Measurements from ENCODE around the gene ARHGAP44.

The ARHGAP44 gene

DNA sequence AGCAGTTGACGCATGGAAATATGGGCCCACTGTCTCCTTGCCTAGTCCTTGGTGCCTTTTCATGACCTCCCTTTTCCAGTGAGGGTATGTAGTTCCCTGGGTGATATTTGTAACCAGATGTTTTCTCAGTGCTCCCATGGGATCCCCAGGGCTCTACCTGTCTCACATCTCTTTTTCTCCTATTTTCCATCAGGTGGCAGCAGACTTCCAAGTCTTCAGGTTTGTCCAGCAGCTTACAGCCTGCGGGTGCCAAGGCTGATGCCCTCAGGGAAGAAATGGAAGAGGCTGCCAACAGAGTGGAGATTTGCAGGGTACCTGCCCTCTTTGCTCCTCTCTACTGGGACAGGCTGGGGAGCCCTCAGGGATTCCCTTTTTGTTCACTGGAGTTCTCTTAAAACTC lies 139.4 kb downstream of the ARHGAP44 start:
- POLR2A ChIA-PET (ENCODE audit: low non-redundant PET), result no interaction called here
- H3K27ac ChIP-seq, result no peak overlapping the region
- DNase-seq (ENCODE audit: low spot score), result no peak
- TF ChIP-seq, protein P1, sequence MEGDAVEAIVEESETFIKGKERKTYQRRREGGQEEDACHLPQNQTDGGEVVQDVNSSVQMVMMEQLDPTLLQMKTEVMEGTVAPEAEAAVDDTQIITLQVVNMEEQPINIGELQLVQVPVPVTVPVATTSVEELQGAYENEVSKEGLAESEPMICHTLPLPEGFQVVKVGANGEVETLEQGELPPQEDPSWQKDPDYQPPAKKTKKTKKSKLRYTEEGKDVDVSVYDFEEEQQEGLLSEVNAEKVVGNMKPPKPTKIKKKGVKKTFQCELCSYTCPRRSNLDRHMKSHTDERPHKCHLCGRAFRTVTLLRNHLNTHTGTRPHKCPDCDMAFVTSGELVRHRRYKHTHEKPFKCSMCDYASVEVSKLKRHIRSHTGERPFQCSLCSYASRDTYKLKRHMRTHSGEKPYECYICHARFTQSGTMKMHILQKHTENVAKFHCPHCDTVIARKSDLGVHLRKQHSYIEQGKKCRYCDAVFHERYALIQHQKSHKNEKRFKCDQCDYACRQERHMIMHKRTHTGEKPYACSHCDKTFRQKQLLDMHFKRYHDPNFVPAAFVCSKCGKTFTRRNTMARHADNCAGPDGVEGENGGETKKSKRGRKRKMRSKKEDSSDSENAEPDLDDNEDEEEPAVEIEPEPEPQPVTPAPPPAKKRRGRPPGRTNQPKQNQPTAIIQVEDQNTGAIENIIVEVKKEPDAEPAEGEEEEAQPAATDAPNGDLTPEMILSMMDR (conservative IDR thresholded peaks at IDR 0.05; ENCODE audit: low read depth), result no peak; the same call in 1 of the 2 replicates
- CTCF ChIA-PET, result interaction anchor here (0.6 to 0.9 kb wide), 5 partner anchors 70 to 504 kb away, joined by 3 to 7 read pairs (median 3); no protein-coding TSS in a partner anchor

DNA sequence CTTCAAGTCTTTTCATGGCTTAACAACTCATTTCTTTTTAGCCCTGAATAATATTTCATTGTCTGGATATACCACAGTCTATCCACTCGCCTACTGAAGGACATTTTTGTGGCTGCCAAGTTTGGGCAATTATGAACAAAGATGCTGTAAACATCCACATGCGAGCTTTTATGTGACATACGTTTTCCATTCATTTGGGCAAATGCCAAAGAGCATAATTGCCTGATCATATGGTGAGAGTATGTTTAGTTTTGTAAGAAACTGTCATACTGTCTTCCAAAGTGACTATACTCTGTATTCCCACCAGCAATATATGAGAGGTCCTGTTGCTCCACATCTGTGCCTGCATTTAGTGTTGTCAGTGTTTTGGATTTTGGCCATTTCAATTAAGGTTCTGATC lies 147.2 kb downstream of the ARHGAP44 start:
- CTCF ChIA-PET, result no interaction called here

DNA sequence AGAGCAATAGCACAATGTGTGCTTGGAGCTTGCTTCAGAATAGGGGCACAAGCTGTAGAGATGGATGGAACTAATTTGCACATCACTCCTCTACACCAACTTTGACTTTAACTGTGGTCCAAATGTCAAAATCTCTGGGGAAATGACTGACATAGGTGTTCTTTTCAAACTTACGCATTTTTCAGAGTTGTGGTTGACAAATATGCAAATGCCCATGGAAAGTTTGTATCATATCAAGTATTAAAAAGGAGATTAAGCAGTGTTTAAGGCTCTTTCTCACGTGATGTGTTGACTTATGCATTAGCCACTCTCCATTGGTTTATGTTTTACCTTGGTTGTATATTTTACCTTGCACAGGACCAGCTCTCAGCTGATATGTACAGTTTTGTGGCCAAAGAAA lies 151.4 kb downstream of the ARHGAP44 start:
- DNase-seq (ENCODE audit: low spot score), result no peak
- no peak overlapping the region for H3K27ac ChIP-seq
- ChIA-PET POLR2A (ENCODE audit: low non-redundant PET) (no interaction called here), CTCF (no interaction called here)
- TF ChIP-seq, protein P1 (conservative IDR thresholded peaks at IDR 0.05; ENCODE audit: low read depth), result no peak

More for the DNA sequence above, 147.2 kb downstream of the ARHGAP44 start:
- no peak for DNase-seq (ENCODE audit: low spot score)
- H3K27ac ChIP-seq, result no peak overlapping the region
- TF ChIP-seq, protein P1 (conservative IDR thresholded peaks at IDR 0.05; ENCODE audit: low read depth), result no peak
- POLR2A ChIA-PET (ENCODE audit: low non-redundant PET), result no interaction called here

DNA sequence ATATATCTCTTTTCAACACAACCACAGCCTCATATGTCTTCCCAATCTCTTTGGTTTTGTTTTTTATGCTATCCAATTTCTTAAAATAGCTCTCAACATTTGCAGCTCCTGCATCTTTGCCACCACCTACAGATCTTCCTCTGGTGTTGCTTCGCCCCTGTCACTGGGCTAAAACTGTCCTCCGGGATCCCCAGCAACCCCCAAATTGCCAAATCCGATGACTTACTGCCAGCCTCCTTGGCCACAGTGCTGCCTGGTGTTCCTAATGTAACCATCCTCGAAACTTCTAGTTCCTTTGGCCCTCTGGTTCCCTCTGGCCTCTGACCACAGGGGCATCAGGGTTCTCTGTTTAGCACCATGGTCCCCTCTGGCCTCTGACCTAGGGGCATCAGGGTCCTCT lies 157.7 kb downstream of the ARHGAP44 start:
- no peak for DNase-seq (ENCODE audit: low spot score)
- TF ChIP-seq, protein P1 (conservative IDR thresholded peaks at IDR 0.05; ENCODE audit: low read depth), result no peak
- CTCF ChIA-PET, result interaction anchor here (0.7 kb wide), 1 partner anchor 1192 kb away, joined by 3 read pairs; no protein-coding TSS in a partner anchor
- H3K27ac ChIP-seq, result no peak overlapping the region
- POLR2A ChIA-PET (ENCODE audit: low non-redundant PET), result no interaction called here

DNA sequence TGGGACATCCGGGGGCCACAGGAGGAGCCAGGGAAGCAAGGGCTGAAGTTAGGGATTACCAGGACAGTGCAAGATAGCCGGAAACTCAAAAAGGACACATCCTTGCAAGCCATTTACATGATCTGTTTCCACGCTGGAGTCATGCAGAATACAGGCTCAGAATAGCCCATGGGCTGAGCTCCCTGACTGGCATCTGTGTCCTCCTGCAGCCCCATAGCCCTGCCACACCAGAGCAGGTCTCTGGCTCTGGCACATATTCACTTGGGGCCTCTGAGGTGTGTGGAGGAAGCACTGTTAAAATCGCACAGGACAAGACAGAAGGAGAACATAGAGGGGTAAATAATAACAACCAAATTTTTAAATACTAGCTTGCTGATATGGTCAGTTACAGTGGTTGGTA lies 162.7 kb downstream of the ARHGAP44 start:
- no peak overlapping the region for H3K27ac ChIP-seq
- TF ChIP-seq, protein P1 (conservative IDR thresholded peaks at IDR 0.05; ENCODE audit: low read depth), result no peak
- no peak for DNase-seq (ENCODE audit: low spot score)
- ChIA-PET POLR2A (ENCODE audit: low non-redundant PET) (no interaction called here), CTCF (no interaction called here)

DNA sequence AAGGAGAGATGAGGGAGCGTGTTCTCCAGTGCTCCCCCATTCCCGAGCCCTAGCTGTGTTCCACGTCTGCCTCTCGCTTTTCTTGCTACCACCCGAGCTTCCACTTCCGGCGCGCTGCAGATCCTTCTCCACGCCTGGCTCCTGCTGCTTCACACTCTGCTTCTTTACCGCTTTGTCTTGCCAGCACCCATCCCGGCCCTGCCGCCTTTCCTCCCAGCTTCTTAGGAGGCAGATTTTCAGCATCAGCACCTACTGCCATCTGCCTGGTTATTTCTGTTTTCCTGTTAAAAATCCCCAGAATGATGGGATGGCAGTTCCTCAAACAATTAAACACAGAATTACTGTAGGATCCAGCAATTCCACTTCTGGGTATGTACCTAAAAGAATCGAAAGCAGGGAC lies 163.9 kb downstream of the ARHGAP44 start:
- DNase-seq (ENCODE audit: low spot score), result no peak
- ChIA-PET POLR2A (ENCODE audit: low non-redundant PET) (no interaction called here), CTCF (no interaction called here)
- TF ChIP-seq, protein P1 (conservative IDR thresholded peaks at IDR 0.05; ENCODE audit: low read depth), result no peak
- H3K27ac ChIP-seq, result no peak overlapping the region

DNA sequence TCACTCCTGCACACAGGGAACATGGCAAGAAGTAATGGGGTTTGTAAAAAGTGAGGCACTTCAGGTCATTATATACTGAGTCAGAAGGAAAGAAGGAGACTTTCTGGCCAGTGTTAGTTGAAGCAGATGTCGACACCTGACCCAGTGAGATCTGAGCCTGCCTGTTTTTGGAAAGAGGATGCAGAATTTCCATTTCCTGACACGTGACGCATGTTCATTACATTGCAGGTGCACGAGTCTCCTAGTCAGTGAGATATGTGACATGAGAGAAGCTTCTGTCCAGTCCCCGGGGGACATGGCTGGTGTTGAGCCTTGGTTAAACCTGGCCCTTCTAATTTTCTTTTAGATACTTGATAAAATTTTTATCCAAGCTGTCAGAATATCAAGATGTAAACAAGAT lies 166.2 kb downstream of the ARHGAP44 start:
- ChIA-PET POLR2A (ENCODE audit: low non-redundant PET) (no interaction called here), CTCF (no interaction called here)
- DNase-seq (ENCODE audit: low spot score), result no peak
- TF ChIP-seq, protein P1 (conservative IDR thresholded peaks at IDR 0.05; ENCODE audit: low read depth), result no peak
- H3K27ac ChIP-seq, result no peak overlapping the region

All from RWPE1 (cell line).